Vagina (tissue), 2 donors: Measurements from ENCODE around the gene MAGEA3.
"Not testable (repeated sequence)": the region's sequence is repeated elsewhere in the genome, so short reads cannot be mapped to it uniquely, and the experiment has no call there.

ENCODE experiments used
- CTCF ChIP-seq, 3 experiments: fragments of 450-650 bp in 2 of 3; fragments of 200-600 bp in 1 of 3; sonication (generic) in 1 of 3; IDR thresholded peaks; one replicate each; pipeline ENCODE4 v1.5.1; 2017 to 2019; ENCODE audit warnings: antibody characterized with exemption in 3 of 3, mild to moderate bottlenecking in 2 of 3, moderate library complexity in 2 of 3
- POLR2A ChIP-seq, 2 donors: fragments of 450-650 bp; IDR thresholded peaks; one replicate each; pipeline ENCODE4 v1.6.1; 2017; ENCODE audit warnings: antibody characterized with exemption in 2 of 2, mild to moderate bottlenecking in 2 of 2, moderate library complexity in 2 of 2
- POLR2AphosphoS5 ChIP-seq, 2 donors: sonication (generic); formaldehyde crosslinking; IDR thresholded peaks; one replicate each; pipeline ENCODE4 v1.9.0; 2017; ENCODE audit warnings: antibody characterized with exemption in 2 of 2, mild to moderate bottlenecking in 2 of 2, low read depth in 1 of 2; ENCODE audit not compliant: insufficient read depth in 1 of 2

- TF ChIP-seq CTCF (IDR thresholded peaks at IDR 0.05); POLR2AphosphoS5 (IDR thresholded peaks at IDR 0.05; ENCODE audit: insufficient read depth in 1 of 2, low read depth in 1 of 2); POLR2A (IDR thresholded peaks at IDR 0.05): not testable (repeated sequence)
Measured at GRCh38 chrX:152697952-152698931, at the start of gene MAGEA3.
